Measurements from ENCODE around the gene MAST4.
"Not testable (repeated sequence)": the region's sequence is repeated elsewhere in the genome, so short reads cannot be mapped to it uniquely, and the experiment has no call there.

Gene MAST4

GRCh38 chr5:67165526-67166459 is 569.6 kb downstream of the MAST4 start:
- DNase-seq (ENCODE audit: low read depth in 2 of 2): peak; percentile 87
- peak; percentile 83 for TF ChIP-seq CTCF (IDR thresholded peaks at IDR 0.05; ENCODE audit: low read depth, low read length)
- H3K4me3 ChIP-seq (replicated peaks in 1 of 2; ENCODE audit: low read depth in 2 of 2, low read length in 2 of 2): no peak overlapping the region

GRCh38 chr5:67166460-67167285 is 570.5 kb downstream of the MAST4 start:
- DNase-seq (ENCODE audit: low read depth in 2 of 2): no peak
- no peak overlapping the region for H3K4me3 ChIP-seq (replicated peaks in 1 of 2; ENCODE audit: low read depth in 2 of 2, low read length in 2 of 2)
- no peak for TF ChIP-seq CTCF (IDR thresholded peaks at IDR 0.05; ENCODE audit: low read depth, low read length)

- no peak for TF ChIP-seq CTCF (IDR thresholded peaks at IDR 0.05; ENCODE audit: low read depth, low read length)
- no peak for DNase-seq (ENCODE audit: low read depth in 2 of 2)
- H3K4me3 ChIP-seq (replicated peaks in 1 of 2; ENCODE audit: low read depth in 2 of 2, low read length in 2 of 2): no peak overlapping the region
Observed at GRCh38 chr5:67168069-67168468, 571.9 kb downstream of the MAST4 start.

- H3K4me3 ChIP-seq (replicated peaks in 1 of 2; ENCODE audit: low read depth in 2 of 2, low read length in 2 of 2): no peak overlapping the region
- TF ChIP-seq CTCF (IDR thresholded peaks at IDR 0.05; ENCODE audit: low read depth, low read length): no peak
- DNase-seq (ENCODE audit: low read depth in 2 of 2): no peak
Observed at GRCh38 chr5:67170767-67171166, 574.6 kb downstream of the MAST4 start.

GRCh38 chr5:67173351-67173750 is 577.2 kb downstream of the MAST4 start:
- DNase-seq (ENCODE audit: low read depth in 2 of 2); H3K4me3 ChIP-seq (replicated peaks in 1 of 2; ENCODE audit: low read depth in 2 of 2, low read length in 2 of 2): not testable (repeated sequence)

GRCh38 chr5:67173959-67174358 is 577.8 kb downstream of the MAST4 start:
- no peak for DNase-seq (ENCODE audit: low read depth in 2 of 2)
- H3K4me3 ChIP-seq (replicated peaks in 1 of 2; ENCODE audit: low read depth in 2 of 2, low read length in 2 of 2): no peak overlapping the region
- TF ChIP-seq CTCF (IDR thresholded peaks at IDR 0.05; ENCODE audit: low read depth, low read length): no peak

GRCh38 chr5:67176936-67177335 is 580.7 kb downstream of the MAST4 start:
- no peak for TF ChIP-seq CTCF (IDR thresholded peaks at IDR 0.05; ENCODE audit: low read depth, low read length)
- H3K4me3 ChIP-seq (replicated peaks in 1 of 2; ENCODE audit: low read depth in 2 of 2, low read length in 2 of 2): no peak overlapping the region
- no peak for DNase-seq (ENCODE audit: low read depth in 2 of 2)
